ENCODE results near the gene CACNA2D3. TPM values are rescaled to one million over a fixed set of nuclear protein-coding genes. Genes with fewer than 3 reads are reported as not detected.

The CACNA2D3 gene
- total and polyA plus RNA-seq, 4 donors: 0.38 to 2.5 (median 1.1) TPM

DNA sequence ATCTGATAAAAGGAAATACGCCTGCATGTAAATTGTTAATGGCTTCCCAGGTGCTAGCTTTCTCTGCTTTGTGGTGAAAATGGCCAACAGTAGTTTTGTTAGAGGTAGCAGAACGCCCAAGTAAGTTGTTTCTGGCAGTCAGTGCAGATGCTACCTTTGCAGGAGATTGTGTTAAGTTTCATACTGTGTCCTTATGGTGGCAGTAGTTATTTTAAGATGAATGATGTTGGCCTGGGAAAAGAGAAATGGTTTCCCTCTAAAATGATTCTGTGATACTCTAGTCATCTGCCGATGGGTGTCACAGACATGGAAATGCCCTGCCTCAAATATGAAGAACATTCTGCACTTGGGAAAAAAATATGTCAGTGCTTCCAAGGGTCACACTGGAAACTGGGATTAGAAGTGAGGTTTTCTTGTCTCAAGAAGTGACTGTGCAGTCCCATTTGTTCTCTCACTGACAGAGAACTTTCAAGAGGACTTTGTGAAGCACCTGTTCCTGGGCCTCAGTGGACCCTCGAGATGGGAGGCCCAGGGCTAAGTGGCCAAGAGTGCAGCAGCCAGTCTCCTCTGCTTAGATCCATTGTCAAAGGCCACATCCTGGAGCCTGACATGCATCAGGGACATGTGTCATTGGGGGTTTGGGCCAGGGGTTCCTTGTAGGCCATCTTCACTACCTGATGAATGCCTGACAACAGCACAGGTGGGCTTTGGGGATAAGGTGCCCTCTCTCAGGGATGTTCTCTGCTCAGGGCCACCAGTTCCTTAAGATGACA, 393.3 kb downstream of the CACNA2D3 start:
- Histone ChIP-seq H3K36me3 (ENCODE audit: control insufficient read depth in 4 of 4, insufficient read depth in 4 of 4, low read length in 4 of 4) (no peaks in the 10 kb centered on the region), H3K9me3 (ENCODE audit: control insufficient read depth in 4 of 4, insufficient read depth in 3 of 4, low read length in 3 of 4) (peaks cover 0 to 5% (median 0%) of the 10 kb centered on the region in 4 donors), H3K9ac (ENCODE audit: insufficient read depth in 1 of 2, low read length in 2 of 2) (no peak overlapping the region), H3K27me3 (ENCODE audit: control insufficient read depth in 3 of 3, insufficient read depth in 3 of 3, low read length in 2 of 3) (peaks cover 0 to 2% (median 2%) of the 10 kb centered on the region in 3 donors), H3K27ac (ENCODE audit: low read depth in 1 of 2, low read length in 1 of 2) (no peak overlapping the region), H3K4me3 (no peak overlapping the region), H3K4me1 (ENCODE audit: control insufficient read depth in 5 of 5, insufficient read depth in 5 of 5, low read length in 5 of 5) (no peaks in the 10 kb centered on the region)
- no peak for DNase-seq
- ATAC-seq (ENCODE audit: insufficient read depth, low FRiP score): no peak
- TF ChIP-seq, protein P1, sequence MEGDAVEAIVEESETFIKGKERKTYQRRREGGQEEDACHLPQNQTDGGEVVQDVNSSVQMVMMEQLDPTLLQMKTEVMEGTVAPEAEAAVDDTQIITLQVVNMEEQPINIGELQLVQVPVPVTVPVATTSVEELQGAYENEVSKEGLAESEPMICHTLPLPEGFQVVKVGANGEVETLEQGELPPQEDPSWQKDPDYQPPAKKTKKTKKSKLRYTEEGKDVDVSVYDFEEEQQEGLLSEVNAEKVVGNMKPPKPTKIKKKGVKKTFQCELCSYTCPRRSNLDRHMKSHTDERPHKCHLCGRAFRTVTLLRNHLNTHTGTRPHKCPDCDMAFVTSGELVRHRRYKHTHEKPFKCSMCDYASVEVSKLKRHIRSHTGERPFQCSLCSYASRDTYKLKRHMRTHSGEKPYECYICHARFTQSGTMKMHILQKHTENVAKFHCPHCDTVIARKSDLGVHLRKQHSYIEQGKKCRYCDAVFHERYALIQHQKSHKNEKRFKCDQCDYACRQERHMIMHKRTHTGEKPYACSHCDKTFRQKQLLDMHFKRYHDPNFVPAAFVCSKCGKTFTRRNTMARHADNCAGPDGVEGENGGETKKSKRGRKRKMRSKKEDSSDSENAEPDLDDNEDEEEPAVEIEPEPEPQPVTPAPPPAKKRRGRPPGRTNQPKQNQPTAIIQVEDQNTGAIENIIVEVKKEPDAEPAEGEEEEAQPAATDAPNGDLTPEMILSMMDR (IDR thresholded peaks at IDR 0.05; ENCODE audit: control extremely low read depth, extremely low read depth): no peak
- 69 to 80% methylated on average over 4 of the region's 4 CpGs for WGBS, 2 donors

DNA sequence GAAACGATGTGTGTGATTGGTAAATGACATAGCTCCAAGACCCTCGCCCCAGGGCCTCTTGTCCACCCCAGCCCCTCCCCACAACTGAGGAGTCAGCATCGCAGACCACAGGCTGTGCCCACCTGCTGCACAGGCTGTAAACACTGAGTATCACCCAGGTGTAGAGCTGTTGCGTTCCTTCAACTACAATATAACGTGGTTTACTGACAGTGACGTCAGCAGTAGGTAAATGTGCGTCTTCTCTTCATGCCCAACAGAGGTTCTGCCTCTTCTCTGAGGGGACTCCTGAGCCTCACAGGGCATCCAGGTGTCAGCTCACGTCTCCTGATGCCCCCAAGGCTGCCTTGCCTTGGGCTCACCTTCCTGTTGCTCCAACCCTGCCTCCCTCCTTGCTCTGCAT, 395.1 kb downstream of the CACNA2D3 start:
- Histone ChIP-seq H3K4me3 (no peak overlapping the region), H3K9ac (ENCODE audit: insufficient read depth in 1 of 2, low read length in 2 of 2) (no peak overlapping the region), H3K27me3 (ENCODE audit: control insufficient read depth in 3 of 3, insufficient read depth in 3 of 3, low read length in 2 of 3) (peaks cover 0 to 2% (median 0%) of the 10 kb centered on the region in 3 donors), H3K9me3 (ENCODE audit: control insufficient read depth in 4 of 4, insufficient read depth in 3 of 4, low read length in 3 of 4) (peaks cover 0 to 5% (median 2%) of the 10 kb centered on the region in 4 donors), H3K4me1 (ENCODE audit: control insufficient read depth in 5 of 5, insufficient read depth in 5 of 5, low read length in 5 of 5) (no peaks in the 10 kb centered on the region), H3K36me3 (ENCODE audit: control insufficient read depth in 4 of 4, insufficient read depth in 4 of 4, low read length in 4 of 4) (no peaks in the 10 kb centered on the region), H3K27ac (ENCODE audit: low read depth in 1 of 2, low read length in 1 of 2) (no peak overlapping the region)
- DNase-seq: no peak
- 72 to 76% methylated on average over 8 of the region's 8 CpGs for WGBS, 2 donors
- TF ChIP-seq, protein P1 (IDR thresholded peaks at IDR 0.05; ENCODE audit: control extremely low read depth, extremely low read depth): no peak
- no peak for ATAC-seq (ENCODE audit: insufficient read depth, low FRiP score)

DNA sequence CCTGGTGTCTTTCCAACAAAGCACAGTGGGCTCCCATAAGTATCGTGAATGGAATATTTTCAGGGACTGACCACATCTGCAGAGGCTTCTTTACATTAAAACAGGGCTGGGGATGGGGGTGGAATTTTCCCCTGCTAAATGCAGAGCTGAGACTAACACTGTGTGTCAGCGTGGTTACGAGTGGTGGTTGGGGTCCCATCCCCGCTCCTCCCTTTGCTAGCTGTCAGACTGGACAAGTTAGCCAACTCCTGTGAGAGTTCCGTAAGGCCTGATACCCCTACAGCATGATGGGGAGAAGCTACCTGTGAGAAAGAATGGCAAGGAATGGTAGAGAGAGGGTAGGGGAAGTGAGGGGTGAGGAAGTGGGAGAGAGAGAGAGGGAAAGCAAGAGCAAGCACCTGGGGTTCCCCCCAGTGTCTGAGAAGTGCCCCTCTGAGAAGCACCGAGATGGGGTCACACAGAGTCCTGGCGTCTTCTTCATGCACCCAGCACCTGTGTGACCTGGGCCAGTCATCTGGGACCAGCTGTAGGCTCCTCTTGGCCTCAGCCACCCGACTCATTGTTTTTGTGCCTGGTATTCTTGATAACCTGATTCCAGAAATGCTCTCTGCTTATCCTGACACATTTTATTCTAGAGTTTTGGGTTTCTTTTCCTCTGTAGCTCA, 395.8 kb downstream of the CACNA2D3 start:
- H3K36me3 ChIP-seq (ENCODE audit: control insufficient read depth in 4 of 4, insufficient read depth in 4 of 4, low read length in 4 of 4): no peaks in the 10 kb centered on the region
- no peak overlapping the region for H3K9ac ChIP-seq (ENCODE audit: insufficient read depth in 1 of 2, low read length in 2 of 2)
- H3K27ac ChIP-seq (ENCODE audit: low read depth in 1 of 2, low read length in 1 of 2): no peak overlapping the region
- no peak for DNase-seq
- peaks cover 0 to 5% (median 1%) of the 10 kb centered on the region in 4 donors for H3K9me3 ChIP-seq (ENCODE audit: control insufficient read depth in 4 of 4, insufficient read depth in 3 of 4, low read length in 3 of 4)
- no peaks in the 10 kb centered on the region for H3K4me1 ChIP-seq (ENCODE audit: control insufficient read depth in 5 of 5, insufficient read depth in 5 of 5, low read length in 5 of 5)
- ATAC-seq (ENCODE audit: insufficient read depth, low FRiP score): no peak
- TF ChIP-seq, protein P1 (IDR thresholded peaks at IDR 0.05; ENCODE audit: control extremely low read depth, extremely low read depth): no peak
- 87 to 90% methylated on average over 8 of the region's 8 CpGs for WGBS, 2 donors
- H3K27me3 ChIP-seq (ENCODE audit: control insufficient read depth in 3 of 3, insufficient read depth in 3 of 3, low read length in 2 of 3): peaks cover 0 to 2% (median 0%) of the 10 kb centered on the region in 3 donors
- no peak overlapping the region for H3K4me3 ChIP-seq
